ENCODE measurements around the gene CRYBG1.
"Not testable (repeated sequence)": the region's sequence is repeated elsewhere in the genome, so short reads cannot be mapped to it uniquely, and the experiment has no call there.

CRYBG1 gene

DNA sequence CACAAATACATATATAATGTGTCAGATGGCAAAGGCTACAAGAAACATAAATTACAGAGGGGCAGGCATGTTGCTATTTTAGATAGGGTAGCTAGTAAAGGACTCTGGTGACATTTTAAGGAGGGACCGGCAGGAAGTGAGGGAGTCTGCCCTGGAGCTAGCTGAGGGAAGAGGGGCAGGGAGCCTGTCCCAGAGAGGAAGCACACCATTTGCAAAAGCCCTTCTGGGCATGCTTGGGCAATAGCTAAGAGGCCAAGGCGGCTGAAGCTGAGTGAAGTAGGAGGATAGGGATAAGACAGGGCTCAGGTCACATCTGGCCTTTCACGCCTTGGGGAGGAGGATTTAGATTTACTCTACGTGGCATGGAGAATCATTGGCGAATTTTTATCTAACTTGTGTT is 172.5 kb downstream of the CRYBG1 start:
- no peak for DNase-seq

DNA sequence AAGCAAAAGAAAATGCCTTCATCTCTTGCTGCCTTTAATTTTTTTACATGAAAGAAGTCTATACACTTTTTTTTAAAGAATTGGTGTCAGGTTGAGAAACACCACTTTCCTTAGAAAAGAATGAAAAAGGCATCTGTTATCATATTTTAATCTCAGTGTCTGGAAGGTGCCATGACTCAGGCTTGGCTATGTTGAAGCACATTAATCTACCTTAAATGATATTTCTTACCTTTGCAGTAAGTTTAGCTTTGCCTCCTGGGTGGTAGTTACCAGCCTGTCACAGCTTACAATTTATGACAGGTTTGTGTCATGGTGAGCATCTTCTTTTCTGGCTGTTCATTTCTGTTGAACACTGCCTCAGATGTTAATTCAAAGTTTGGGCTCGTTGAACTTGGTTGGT is 173.5 kb downstream of the CRYBG1 start:
- DNase-seq = no peak

DNA sequence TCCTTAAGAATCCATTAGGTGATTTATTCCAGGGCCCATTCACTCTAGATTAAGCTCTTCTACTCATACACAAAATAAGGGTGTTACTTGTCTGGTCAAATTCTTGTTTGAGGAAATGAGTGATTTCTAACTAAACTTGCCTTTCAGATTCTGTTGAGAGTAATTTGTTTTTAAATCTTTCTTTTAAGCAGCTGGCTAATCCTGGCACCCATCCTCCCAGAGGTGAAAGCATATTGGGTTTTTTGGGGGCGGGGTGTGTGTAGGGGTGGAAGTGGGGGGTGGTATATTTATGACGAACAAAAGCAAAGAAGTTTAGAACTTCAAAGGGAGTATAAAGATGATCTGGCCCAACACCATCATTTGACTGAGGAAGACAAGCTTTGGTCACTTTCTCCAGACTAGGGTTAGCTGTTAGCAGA is 174.1 kb downstream of the CRYBG1 start:
- peak; percentile 78 for DNase-seq

DNA sequence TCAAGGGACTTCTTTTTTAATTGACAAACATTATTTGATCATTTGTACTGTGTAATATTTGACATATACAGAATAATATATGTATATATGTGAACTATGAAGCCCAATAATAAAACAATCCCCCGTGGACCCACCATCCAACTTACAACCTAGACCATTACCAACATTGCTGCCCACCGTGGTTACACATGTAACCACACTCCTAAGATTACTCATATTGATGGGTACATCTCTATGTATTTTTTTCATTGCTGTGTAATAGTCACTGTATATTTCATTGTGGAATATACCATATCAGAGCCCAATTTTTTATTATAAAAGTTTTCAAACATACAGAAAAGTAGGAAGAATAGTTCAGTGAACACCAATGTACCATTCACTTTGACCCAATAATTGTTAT is 174.5 kb downstream of the CRYBG1 start:
- no peak for DNase-seq

DNA sequence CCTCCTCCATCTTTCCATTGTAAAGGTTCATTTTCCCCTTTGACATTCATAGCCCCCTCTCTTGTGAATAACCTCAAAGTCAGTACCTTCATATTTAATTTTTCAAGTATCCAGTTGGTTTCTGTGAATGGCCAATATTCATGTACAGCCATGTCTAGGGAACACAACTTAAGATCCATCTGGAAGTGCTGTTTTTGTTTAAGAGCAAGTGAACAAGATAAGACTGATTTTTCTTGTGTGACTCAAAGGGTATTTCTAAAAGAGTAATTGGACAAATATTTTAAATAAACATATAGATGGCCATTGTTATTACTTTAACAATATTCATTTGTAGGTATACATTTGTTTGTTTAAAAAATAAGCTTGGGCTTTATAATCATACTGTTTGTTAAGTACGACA is 175.8 kb downstream of the CRYBG1 start:
- DNase-seq = no peak

DNA sequence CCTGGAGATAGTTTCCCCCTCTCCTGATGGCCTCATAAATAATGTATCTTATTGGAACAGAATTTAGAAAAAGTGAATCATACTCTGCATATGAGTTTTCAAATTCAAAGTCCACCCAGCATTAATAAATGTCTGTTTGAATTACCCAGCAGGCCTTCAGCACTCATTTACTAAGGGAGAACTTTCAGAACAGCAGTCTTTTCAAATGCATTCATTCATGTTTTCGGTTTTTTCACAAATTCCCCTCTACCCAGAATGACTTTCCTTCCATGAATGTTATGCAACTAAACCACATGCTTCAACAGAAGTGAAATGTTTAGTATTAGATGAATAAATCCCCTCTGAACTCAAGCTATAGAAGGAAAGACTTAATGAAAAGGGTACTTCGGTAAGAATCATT is 176.3 kb downstream of the CRYBG1 start:
- DNase-seq = peak; percentile 75

DNA sequence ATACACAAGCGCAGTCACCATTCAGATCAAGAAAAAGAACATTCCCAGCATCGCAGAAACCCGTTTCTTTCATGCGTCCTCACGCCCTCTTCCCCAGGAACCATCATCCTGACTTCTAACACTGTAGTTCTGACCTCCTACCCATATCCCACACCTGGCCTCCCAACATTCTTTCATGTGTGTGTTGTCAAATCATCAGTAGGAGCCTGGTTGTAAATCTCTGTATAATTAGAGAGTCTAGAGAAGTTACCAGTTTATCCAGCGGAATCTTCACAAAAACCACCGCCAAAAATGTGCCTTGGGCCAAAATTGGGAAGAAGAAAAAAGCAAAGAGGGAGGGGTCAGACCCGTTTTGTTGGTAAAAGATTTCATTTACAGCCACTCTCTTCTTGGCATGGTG is 177.1 kb downstream of the CRYBG1 start:
- DNase-seq = no peak

DNA sequence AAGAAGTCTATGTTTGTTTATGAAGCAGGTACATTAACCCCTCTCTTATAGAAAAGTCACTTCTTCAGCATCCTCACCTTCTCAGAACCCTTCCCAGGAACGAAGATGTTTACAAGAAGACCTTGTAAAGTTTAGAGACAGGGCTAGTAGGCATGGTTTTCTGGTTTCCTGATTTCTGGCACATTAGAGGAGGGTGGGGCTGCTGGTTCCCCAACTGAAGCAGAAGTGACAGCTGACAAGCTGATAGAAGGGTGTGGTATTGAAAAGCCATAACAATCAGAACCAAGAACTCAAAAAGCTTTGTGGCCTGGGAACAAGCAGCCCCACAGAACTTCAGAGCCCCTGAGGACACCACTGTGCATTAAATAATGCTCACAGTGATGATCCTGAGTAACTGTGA is 177.6 kb downstream of the CRYBG1 start:
- no peak for DNase-seq

DNA sequence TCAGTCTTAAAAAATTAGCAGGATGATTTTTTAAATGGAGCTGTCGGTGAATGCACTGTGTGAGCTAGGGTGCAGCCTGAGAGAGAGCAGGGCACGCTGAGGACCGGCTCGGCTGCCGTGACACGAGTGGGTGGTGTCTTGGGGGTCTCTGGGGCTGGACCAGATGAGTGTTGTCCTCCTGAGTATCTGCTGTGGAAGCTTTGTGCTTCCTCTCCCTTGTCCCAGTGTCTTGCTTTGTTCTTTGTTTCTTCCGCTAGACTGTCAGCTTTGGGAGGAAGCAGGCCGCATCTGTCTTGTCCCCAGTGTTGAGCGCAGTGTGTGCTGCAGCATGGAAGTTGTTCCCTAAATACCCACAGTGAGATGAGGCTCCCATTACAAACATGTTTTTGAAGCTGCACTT is 179.4 kb downstream of the CRYBG1 start:
- no peak for DNase-seq

DNA sequence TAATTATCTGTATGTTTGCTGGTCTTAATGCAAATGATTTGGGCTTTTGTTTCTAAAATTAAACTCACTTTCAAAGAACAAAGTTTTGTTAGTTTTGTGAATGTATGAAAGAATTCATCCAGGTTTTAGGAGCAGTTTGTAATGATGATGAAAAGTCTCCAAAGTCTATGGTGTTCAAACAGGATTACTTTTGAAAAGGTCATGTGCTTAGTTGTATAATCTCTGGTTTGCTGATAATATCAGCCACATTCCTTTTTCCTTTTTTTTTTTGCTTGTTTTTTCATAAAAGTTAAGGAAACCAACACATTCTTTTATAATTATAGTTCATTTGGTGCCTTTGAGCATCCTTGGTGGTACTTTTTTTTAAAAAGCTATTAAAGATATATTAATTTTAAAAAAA is 179.9 kb downstream of the CRYBG1 start:
- no peak for DNase-seq

DNA sequence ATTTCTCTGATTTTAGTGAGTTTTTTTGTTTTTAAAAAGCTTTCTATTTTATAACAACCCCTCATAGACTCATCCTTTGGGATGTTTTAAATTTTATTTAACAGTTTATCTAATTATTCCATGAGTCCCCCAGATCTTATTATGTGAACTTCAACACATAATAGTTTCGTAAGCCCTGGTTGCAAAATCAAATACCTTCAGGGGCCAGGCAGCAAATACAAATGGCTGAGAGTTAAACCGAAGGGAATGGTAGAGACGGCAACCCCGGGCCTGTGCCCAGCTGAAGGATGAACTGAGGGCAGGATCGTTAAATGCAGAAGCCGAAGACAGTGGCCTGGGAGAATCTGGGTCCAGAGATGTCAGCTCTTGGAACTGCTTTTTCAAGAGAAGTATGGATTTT is 180.4 kb downstream of the CRYBG1 start:
- no peak for DNase-seq

DNA sequence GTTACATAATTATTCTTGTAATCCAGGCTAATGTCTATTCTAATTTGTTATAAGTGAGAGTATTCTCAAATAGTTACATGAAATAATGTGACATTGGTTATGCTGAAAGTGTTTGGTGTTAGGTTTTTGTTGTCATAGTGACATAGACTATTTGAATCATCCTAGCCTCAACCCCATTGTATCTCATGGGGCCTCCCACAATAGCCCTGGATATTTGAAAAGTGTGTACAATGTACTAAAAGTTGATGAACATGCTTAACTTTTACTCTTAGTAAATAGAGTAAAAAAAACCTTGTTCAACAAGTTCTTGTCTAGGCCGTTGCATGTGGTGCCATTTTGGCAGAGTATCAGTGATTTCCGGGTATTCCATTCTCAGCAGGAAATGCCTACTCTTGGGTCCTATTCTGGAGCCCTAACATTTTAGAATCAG is 185.8 kb downstream of the CRYBG1 start:
- peak; percentile 42 for DNase-seq

DNA sequence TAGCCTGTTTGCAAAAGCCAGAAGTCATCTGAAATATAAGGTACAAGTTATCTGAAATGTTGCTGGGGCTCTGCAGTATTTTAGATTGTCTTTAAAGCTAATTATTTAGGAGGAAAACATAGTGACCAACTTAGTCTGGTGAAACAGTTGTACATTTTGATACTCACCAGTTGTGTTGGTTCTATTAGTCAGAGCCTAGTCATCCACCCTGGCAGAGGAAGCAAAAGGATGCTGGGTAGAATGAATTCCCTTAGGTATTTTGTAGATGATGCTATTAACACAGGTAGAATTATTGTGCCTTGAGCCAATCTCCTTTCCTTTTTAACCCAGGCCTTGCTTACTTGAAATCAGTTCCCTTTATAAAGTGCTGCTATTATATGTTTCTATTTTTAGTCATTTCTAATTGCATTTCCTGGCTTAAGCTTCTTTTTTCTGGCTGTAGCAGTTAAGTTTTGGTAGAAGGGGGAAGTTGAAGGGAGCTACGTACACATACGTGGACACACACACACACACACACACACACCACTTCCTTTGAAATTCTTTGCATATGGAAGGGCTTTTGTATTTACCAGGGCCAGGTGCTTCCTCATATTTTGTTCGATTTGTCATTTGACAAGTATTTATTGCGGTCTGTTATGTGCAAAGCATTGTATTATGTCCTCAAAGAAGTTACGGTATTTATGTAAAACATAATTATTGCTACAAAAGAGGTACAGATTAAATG is 186.3 kb downstream of the CRYBG1 start:
- peak; percentile 37 for DNase-seq

DNA sequence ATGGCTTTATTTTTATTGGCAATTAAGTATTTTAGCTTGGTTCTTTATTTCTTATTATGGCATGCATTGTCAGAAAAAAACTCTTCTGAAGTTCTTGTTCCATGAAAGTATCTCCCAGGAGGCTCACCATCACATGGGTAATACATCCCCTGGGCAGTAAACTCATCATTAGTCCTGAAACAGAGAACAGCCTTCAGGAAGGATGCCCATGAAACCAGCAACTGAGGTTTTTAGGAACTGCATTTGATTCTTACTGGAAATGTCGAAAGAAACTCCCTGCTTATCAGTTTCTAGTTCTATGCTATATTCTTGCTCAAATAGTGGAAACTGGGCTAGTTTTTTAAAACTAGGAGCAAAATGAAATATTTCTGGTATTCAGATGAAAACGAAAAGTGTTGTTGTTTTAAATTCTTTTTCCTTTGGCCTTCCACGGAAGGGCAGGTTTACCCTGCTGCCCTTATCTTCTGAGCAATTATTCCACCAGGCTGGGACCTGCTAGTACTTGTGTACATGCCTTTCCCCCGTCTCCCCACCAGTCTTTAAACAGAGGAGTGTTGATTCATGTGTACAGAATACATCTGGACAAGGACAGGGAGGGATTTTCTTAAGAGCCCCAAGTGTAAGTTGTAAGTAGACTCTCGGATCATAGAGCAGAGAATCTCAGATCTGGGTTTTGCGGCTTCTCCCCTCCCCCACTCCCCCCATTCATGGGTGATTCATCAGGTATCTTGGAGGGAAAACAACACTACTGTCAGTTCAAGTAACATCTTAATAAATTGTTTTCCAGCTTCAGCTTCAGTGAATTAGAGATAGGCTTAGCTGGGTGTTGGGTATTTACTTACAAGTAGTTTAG is 187.3 kb downstream of the CRYBG1 start:
- DNase-seq = no peak

DNA sequence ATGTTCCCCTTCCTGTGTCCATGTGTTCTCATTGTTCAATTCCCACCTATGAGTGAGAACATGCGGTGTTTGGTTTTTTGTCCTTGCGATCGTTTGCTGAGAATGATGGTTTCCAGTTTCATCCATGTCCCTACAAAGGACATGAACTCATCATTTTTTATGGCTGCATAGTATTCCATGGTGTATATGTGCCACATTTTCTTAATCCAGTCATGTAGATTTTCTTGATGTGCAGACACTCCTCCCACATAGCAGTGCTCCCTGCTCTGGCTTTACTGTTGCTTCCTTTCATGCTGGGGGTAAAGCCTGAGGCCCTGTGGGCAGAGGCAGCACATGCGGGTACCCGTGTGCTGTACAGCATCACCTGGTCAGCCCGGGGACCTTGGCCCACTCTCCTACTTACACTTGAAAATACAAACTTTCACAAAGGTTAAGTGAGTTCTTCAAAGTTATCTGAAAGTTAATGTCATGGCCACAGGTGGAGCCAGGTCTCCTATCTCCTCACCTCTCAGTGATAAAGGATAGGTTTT is 188.5 kb downstream of the CRYBG1 start:
- DNase-seq = not testable (repeated sequence)

DNA sequence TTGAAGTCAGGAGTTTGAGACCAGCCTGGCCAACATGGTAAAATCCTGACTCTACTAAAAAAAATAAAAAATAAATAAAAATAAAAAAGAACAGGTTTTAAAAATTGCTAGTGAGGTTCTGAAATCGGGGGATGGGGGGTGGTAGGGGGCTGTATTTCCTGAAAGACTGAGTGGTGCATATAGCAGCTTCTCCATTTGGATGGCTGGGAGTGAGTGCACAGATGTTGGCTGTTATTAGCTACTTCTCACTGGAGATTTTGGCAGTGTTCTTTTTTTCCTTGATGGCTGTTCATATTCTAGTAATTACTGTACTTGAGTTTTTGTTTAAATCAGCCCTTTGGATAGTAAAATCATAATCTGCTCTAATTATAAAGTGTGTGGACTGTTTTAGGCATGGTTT is 189.0 kb downstream of the CRYBG1 start:
- no peak for DNase-seq

DNA sequence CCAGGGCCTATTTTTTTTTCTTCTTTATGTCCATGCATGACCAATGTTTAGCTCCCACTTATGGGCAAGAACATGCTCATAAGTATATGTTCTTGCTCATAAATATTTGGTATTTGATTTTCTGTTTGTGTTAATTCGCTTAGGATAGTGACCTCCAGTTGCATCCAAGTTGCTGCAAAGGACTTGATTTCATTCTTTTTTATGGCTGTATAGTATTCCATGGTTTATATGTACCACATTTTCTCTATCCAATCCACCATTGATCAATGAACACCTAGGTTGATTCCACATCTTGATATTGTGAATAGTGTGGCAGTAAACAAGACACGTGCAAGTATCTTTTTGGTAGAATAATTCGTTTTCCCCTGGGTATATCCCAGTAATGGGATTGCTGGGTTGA is 190.6 kb downstream of the CRYBG1 start:
- no peak for DNase-seq

DNA sequence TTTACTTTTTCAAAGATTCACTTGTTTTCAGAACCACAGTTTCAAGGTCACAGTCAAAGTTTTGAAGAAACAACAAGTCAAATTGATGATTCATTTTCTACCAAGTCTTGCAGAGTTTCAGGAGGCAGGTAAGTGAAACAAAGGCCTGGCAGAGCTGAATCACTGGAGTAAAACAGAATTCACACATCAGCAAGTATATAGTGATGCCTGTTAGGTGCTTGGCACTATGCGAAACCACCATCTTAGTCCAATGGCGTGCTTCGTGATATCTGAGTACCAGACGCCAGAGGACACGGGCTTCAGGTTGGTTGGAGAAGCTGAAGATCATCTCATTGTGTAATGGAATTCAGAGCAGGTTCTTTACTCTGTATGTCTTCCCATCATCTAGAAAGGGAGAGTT is 192.9 kb downstream of the CRYBG1 start:
- peak; percentile 73 for DNase-seq

DNA sequence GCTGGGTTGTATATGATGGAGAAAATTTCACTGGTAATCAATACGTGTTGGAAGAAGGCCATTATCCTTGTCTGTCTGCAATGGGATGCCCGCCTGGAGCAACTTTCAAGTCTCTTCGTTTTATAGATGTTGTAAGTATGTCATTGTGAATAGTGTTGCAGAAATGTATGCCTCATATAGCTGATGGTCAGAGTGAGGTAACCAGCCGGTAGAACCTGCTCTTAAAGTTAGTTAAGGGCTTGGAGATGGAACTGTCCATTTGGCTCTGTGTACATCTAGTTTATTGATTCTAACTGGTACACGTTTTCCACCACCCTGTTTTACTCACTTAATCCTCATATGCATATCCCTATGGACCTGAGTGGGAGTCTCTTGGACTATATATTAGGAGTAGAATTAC is 195.2 kb downstream of the CRYBG1 start:
- DNase-seq = no peak

DNA sequence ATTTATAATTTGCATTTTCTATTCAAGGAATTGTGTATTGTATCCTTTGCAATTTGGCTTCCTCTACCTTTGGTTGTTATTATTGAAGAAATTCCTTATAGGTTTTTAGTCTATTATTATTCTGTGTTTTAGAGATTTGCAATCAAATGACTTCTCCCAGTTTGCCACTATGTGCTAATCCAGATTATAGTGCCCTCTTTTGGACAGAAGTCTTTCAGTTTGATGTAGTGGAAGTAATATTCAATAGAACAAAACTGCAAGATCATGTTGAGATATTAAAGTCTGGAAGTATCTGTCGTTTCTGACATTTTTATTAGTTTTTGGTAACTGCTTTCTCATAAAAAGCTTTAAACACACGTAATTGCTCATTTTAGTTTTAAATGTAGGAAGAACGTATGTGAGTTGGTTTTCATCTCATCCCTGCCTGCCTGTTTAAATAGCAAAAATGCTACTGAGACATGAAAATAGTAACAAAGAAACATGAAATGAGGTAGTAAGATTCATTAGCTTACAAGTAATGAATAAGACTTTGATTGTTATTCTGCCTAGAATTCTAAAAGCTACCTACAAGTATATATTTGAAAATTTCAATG is 195.9 kb downstream of the CRYBG1 start:
- no peak for DNase-seq

DNA sequence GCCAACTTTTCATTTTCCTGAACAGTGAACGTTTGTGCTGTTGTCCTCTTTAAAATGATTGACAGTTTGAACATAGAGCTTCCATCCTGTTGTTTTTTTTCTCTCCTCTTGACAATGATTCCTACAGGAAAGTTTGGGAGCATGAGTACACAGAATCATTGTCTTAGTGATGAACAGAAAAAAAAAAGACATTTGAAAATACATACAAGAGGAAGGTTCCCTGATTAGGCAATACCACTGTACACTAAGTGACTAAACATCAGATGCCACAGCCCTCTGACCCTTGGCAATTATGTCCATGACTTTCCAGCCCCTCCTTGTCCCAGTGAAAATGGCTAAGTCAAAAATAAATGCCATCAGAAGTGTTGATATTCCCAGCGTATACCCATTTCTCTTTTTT is 197.3 kb downstream of the CRYBG1 start:
- no peak for DNase-seq

DNA sequence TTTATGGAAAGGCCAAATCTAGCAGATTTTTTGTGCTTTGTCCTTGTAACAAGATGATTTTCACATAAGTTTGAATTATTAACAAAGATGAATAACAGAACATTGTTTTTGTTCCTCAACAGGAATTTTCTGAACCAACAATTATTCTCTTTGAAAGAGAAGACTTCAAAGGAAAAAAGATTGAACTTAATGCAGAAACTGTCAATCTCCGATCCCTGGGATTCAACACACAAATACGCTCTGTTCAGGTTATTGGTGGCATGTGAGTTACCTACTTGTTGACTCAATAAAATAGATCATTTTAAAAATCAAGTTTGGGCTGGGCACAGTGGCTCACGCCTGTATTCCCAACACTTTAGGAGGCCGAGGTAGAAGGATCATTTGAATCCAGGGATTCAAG is 197.8 kb downstream of the CRYBG1 start:
- no peak for DNase-seq

DNA sequence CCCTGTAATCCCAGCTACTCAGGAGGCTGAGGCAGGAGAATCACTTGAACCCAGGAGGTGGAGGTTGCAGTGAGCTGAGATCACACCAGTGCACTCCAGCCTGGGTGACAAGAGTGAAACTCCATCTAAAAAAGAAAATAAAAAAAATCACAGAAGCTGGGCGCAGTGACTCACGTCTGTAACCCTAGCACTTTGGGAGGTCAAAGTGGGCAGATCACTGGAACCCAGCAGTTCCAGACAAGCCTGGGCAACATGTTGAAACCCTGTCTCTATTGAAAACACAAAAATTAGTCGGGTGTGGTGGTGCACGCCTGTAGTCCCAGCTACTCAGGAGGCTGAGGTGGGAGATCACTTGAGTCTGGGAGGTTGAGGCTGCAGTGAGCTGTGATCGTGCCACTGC is 199.1 kb downstream of the CRYBG1 start:
- not testable (repeated sequence) for DNase-seq
